H1 (cell line): ENCODE data around the gene WNT3A.

Source experiments
- CTCF ChIP-seq, 3 experiments: IDR thresholded peaks; 1 replicate in 2 of 3; 2 replicates in 1 of 3; pipeline versions ENCODE4 v1.5.1 to v1.6.1; 2011; ENCODE audit warnings: low read length in 3 of 3, mild to moderate bottlenecking in 3 of 3, inconsistent platforms in 2 of 3, low read depth in 1 of 3, moderate library complexity in 1 of 3; ENCODE audit not compliant: insufficient read depth in 1 of 3; ENCODE audit errors: control extremely low read depth in 1 of 3
- EZH2 ChIP-seq: fragments of 200-600 bp; sonication (generic); IDR thresholded peaks from 2 replicates; pipeline ENCODE4 v1.7.1; 2012; ENCODE audit warnings: low read depth, mild to moderate bottlenecking, moderate library complexity, low read length, inconsistent platforms; ENCODE audit not compliant: severe bottlenecking
- POLR2A ChIP-seq, 2 experiments: IDR thresholded peaks; 1 replicate in 1 of 2; 2 replicates in 1 of 2; pipeline ENCODE4 v1.6.1; 2011; ENCODE audit warnings: low read depth in 2 of 2, low read length in 2 of 2, mild to moderate bottlenecking in 2 of 2; ENCODE audit errors: control extremely low read depth in 1 of 2
- TEAD4 ChIP-seq: IDR thresholded peaks from 2 replicates; pipeline ENCODE4 v1.6.1; 2012; ENCODE audit warnings: low read depth, low read length, inconsistent platforms, mixed read lengths
- ZNF274 ChIP-seq: IDR thresholded peaks from 2 replicates; pipeline ENCODE4 v1.7.0; 2012; ENCODE audit warnings: low read length, borderline replicate concordance; ENCODE audit errors: extremely low read depth

GRCh38 chr1:228046421-228047182 lies 39.8 kb downstream of the WNT3A start:
- TF ChIP-seq ZNF274, result no peak
- no peak for TF ChIP-seq CTCF (IDR thresholded peaks at IDR 0.05; ENCODE audit: control extremely low read depth in 1 of 3, insufficient read depth in 1 of 3, low read depth in 1 of 3, low read length in 3 of 3)
- no peak for TF ChIP-seq POLR2A (IDR thresholded peaks at IDR 0.05; ENCODE audit: control extremely low read depth in 1 of 2, low read depth in 2 of 2, low read length in 2 of 2)
- no peak for TF ChIP-seq EZH2
- TF ChIP-seq TEAD4, result no peak
